ENCODE measurements around the gene TNFSF13B. TPM values are rescaled to one million over a fixed set of nuclear protein-coding genes. Genes with fewer than 3 reads are reported as not detected.

Gene TNFSF13B
- total and polyA plus RNA-seq, 2 donors (not counting 1 experiment from before 2014, with no cell fraction given), result 1.8 to 4.8 TPM

DNA sequence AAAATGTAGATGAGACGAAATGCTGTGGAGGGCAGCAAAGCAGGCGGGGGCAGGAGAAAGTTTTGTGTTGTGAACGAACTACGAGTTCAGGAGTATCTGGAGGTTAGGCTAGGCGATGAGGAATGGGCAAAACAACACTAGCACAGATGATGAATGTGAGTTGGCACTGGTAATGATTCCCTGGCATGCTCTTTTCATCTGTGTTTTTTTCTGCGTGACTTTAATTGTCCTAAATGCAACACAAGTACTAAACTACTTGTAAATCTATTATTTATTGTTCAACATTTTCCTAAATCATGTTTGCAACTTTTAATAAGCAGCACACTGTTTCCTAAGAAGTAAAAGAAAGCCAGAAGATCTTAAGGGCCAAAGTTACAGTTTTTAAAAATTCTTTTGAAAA lies 19.2 kb downstream of the TNFSF13B start:
- no peaks in the 10 kb centered on the region for H3K36me3 ChIP-seq (ENCODE audit: control insufficient read depth, insufficient read depth, low read length)
- no peak overlapping the region for H3K4me3 ChIP-seq (replicated peaks in 1 of 4; ENCODE audit: control extremely low read depth in 1 of 4, insufficient read depth in 1 of 4, low read depth in 3 of 4, low read length in 4 of 4)
- H3K9me3 ChIP-seq (ENCODE audit: control insufficient read depth, insufficient read depth, low read depth, low read length), result no peaks in the 10 kb centered on the region
- H3K9ac ChIP-seq (ENCODE audit: insufficient read depth, low read length), result no peak overlapping the region
- no peak overlapping the region for H2AFZ ChIP-seq (ENCODE audit: low read length)
- H3K4me1 ChIP-seq (ENCODE audit: control insufficient read depth, extremely low read depth, insufficient read depth, low read length), result no peaks in the 10 kb centered on the region
- no peak overlapping the region for H3K4me2 ChIP-seq (ENCODE audit: extremely low read depth, insufficient read depth, low read length)
- H3K27ac ChIP-seq (ENCODE audit: insufficient read depth, low read length), result no peak overlapping the region
- H3K27me3 ChIP-seq (ENCODE audit: control insufficient read depth, insufficient read depth, low read length), result no peaks in the 10 kb centered on the region
- no peaks in the 10 kb centered on the region for H3K79me2 ChIP-seq (ENCODE audit: control insufficient read depth, insufficient read depth, low read length)
- no peak for DNase-seq (ENCODE audit: low read depth in 2 of 2)
- TF ChIP-seq EZH2 (IDR thresholded peaks at IDR 0.05; ENCODE audit: low read length, missing control alignments), result no peak
- TF ChIP-seq, protein P1, sequence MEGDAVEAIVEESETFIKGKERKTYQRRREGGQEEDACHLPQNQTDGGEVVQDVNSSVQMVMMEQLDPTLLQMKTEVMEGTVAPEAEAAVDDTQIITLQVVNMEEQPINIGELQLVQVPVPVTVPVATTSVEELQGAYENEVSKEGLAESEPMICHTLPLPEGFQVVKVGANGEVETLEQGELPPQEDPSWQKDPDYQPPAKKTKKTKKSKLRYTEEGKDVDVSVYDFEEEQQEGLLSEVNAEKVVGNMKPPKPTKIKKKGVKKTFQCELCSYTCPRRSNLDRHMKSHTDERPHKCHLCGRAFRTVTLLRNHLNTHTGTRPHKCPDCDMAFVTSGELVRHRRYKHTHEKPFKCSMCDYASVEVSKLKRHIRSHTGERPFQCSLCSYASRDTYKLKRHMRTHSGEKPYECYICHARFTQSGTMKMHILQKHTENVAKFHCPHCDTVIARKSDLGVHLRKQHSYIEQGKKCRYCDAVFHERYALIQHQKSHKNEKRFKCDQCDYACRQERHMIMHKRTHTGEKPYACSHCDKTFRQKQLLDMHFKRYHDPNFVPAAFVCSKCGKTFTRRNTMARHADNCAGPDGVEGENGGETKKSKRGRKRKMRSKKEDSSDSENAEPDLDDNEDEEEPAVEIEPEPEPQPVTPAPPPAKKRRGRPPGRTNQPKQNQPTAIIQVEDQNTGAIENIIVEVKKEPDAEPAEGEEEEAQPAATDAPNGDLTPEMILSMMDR (conservative IDR thresholded peaks at IDR 0.05 in 1 of 2, IDR thresholded peaks at IDR 0.05 in 1 of 2; ENCODE audit: low read depth in 1 of 2, low read length in 2 of 2), result no peak
- no peaks in the 10 kb centered on the region for H4K20me1 ChIP-seq (ENCODE audit: control insufficient read depth, extremely low read depth, insufficient read depth, low read length)

DNA sequence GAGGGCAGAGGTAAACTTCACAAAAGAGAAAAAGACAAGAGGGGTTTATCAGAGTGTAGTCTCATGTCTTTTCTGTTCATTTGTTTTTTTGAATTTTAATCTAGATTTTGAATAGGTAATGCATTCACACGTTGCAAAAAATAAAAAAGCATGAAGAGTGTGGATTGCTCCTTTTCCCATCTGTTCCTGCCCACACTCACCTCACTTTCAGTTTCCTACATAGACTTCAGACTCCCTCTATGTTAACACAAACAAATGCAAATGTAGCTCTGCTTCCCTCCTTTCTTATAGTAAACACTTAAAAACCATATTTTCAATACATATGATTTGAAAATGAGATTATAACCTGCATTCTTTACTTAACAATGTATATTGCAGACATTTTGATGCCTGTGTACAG lies 20.3 kb downstream of the TNFSF13B start:
- no peaks in the 10 kb centered on the region for H3K9me3 ChIP-seq (ENCODE audit: control insufficient read depth, insufficient read depth, low read depth, low read length)
- no peak overlapping the region for H3K9ac ChIP-seq (ENCODE audit: insufficient read depth, low read length)
- H3K4me2 ChIP-seq (ENCODE audit: extremely low read depth, insufficient read depth, low read length), result no peak overlapping the region
- no peak for DNase-seq (ENCODE audit: low read depth in 2 of 2)
- H3K4me1 ChIP-seq (ENCODE audit: control insufficient read depth, extremely low read depth, insufficient read depth, low read length), result no peaks in the 10 kb centered on the region
- H3K27ac ChIP-seq (ENCODE audit: insufficient read depth, low read length), result no peak overlapping the region
- H4K20me1 ChIP-seq (ENCODE audit: control insufficient read depth, extremely low read depth, insufficient read depth, low read length), result no peaks in the 10 kb centered on the region
- no peaks in the 10 kb centered on the region for H3K79me2 ChIP-seq (ENCODE audit: control insufficient read depth, insufficient read depth, low read length)
- H3K36me3 ChIP-seq (ENCODE audit: control insufficient read depth, insufficient read depth, low read length), result no peaks in the 10 kb centered on the region
- no peaks in the 10 kb centered on the region for H3K27me3 ChIP-seq (ENCODE audit: control insufficient read depth, insufficient read depth, low read length)
- TF ChIP-seq, protein P1 (conservative IDR thresholded peaks at IDR 0.05 in 1 of 2, IDR thresholded peaks at IDR 0.05 in 1 of 2; ENCODE audit: low read depth in 1 of 2, low read length in 2 of 2), result no peak
- no peak for TF ChIP-seq EZH2 (IDR thresholded peaks at IDR 0.05; ENCODE audit: low read length, missing control alignments)
- no peak overlapping the region for H3K4me3 ChIP-seq (replicated peaks in 1 of 4; ENCODE audit: control extremely low read depth in 1 of 4, insufficient read depth in 1 of 4, low read depth in 3 of 4, low read length in 4 of 4)
- no peak overlapping the region for H2AFZ ChIP-seq (ENCODE audit: low read length)

DNA sequence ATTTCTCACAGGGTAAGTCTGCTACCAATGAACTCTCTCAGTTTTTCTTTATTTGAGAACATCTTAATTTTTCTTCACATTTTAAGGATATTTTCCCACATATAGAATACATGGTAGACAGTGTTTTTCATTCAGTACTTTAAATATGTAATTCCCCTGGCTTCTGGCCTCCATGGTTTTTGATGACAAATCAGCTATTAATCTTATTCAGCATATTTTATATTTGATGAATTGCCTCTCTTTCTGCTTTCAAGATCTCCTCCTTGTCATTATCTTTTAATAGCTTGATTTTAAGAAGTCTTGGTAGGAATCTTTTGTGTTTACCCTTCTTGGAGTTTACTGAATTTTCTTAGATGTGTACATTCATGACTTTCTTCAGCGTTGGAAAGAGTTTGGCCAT lies 27.6 kb downstream of the TNFSF13B start:
- H3K4me3 ChIP-seq (replicated peaks in 1 of 4; ENCODE audit: control extremely low read depth in 1 of 4, insufficient read depth in 1 of 4, low read depth in 3 of 4, low read length in 4 of 4), result no peak overlapping the region
- no peaks in the 10 kb centered on the region for H3K9me3 ChIP-seq (ENCODE audit: control insufficient read depth, insufficient read depth, low read depth, low read length)
- no peak for DNase-seq (ENCODE audit: low read depth in 2 of 2)
- H3K4me1 ChIP-seq (ENCODE audit: control insufficient read depth, extremely low read depth, insufficient read depth, low read length), result no peaks in the 10 kb centered on the region
- TF ChIP-seq, protein P1 (conservative IDR thresholded peaks at IDR 0.05 in 1 of 2, IDR thresholded peaks at IDR 0.05 in 1 of 2; ENCODE audit: low read depth in 1 of 2, low read length in 2 of 2), result no peak
- TF ChIP-seq EZH2 (IDR thresholded peaks at IDR 0.05; ENCODE audit: low read length, missing control alignments), result no peak
- H3K36me3 ChIP-seq (ENCODE audit: control insufficient read depth, insufficient read depth, low read length), result no peaks in the 10 kb centered on the region
- H3K9ac ChIP-seq (ENCODE audit: insufficient read depth, low read length), result no peak overlapping the region
- no peak overlapping the region for H3K27ac ChIP-seq (ENCODE audit: insufficient read depth, low read length)
- H4K20me1 ChIP-seq (ENCODE audit: control insufficient read depth, extremely low read depth, insufficient read depth, low read length), result no peaks in the 10 kb centered on the region
- no peaks in the 10 kb centered on the region for H3K79me2 ChIP-seq (ENCODE audit: control insufficient read depth, insufficient read depth, low read length)
- no peak overlapping the region for H2AFZ ChIP-seq (ENCODE audit: low read length)
- no peak overlapping the region for H3K4me2 ChIP-seq (ENCODE audit: extremely low read depth, insufficient read depth, low read length)
- no peaks in the 10 kb centered on the region for H3K27me3 ChIP-seq (ENCODE audit: control insufficient read depth, insufficient read depth, low read length)
